Nephron (organoid): ENCODE data around the gene NRG2.

Experiments
- H3K27ac Mint-ChIP-seq, 3 experiments: 2 replicates each; pipeline ENCODE4 v1.8.0; 2020; ENCODE audit warnings: mixed read lengths in 3 of 3, mild to moderate bottlenecking in 2 of 3, moderate library complexity in 1 of 3
- H3K27me3 Mint-ChIP-seq: 2 replicates; pipeline ENCODE4 v1.8.0; 2021; ENCODE audit warnings: low read depth, mild to moderate bottlenecking, moderate library complexity, mixed read lengths
- H3K36me3 Mint-ChIP-seq: 2 replicates; pipeline ENCODE4 v1.8.0; 2020; ENCODE audit warnings: low read depth, mixed read lengths
- H3K4me1 Mint-ChIP-seq: 2 replicates; pipeline ENCODE4 v1.8.0; 2020; ENCODE audit warnings: mixed read lengths
- H3K4me3 Mint-ChIP-seq, 3 experiments: 2 replicates each; pipeline ENCODE4 v1.8.0; 2020; ENCODE audit warnings: mild to moderate bottlenecking in 3 of 3, mixed read lengths in 3 of 3, moderate library complexity in 2 of 3
- H3K9me3 Mint-ChIP-seq: 2 replicates; pipeline ENCODE4 v1.8.0; 2020; ENCODE audit warnings: mixed read lengths
- CTCF ChIP-seq, 3 experiments: fragments of 200-600 bp; sonication (generic); IDR thresholded peaks; one replicate each; pipeline ENCODE4 v1.5.0; 2021; ENCODE audit warnings: antibody characterized with exemption in 3 of 3; ENCODE audit not compliant: unreplicated experiment in 3 of 3

NRG2 gene

GRCh38 chr5:139980765-139981164, 62.3 kb downstream of the NRG2 start:
- H3K4me3 Mint-ChIP-seq, result no peak overlapping the region
- H3K4me1 Mint-ChIP-seq, result peaks cover 6% of the 10 kb centered on the region
- peaks cover 3% of the 10 kb centered on the region for H3K9me3 Mint-ChIP-seq
- H3K36me3 Mint-ChIP-seq, result no peaks in the 10 kb centered on the region
- TF ChIP-seq CTCF (IDR thresholded peaks at IDR 0.05; ENCODE audit: unreplicated experiment in 3 of 3), result no peak
- H3K27ac Mint-ChIP-seq, result peak overlapping the region in 1 of 3 experiments; percentile 37
- peaks cover 25% of the 10 kb centered on the region for H3K27me3 Mint-ChIP-seq

GRCh38 chr5:139979943-139980342, 63.2 kb downstream of the NRG2 start:
- Mint-ChIP-seq H3K27me3 (peaks cover 25% of the 10 kb centered on the region), H3K36me3 (no peaks in the 10 kb centered on the region), H3K4me1 (peaks cover 6% of the 10 kb centered on the region), H3K9me3 (peaks cover 3% of the 10 kb centered on the region), H3K4me3 (no peak overlapping the region), H3K27ac (no peak overlapping the region)
- no peak for TF ChIP-seq CTCF (IDR thresholded peaks at IDR 0.05; ENCODE audit: unreplicated experiment in 3 of 3)

- no peak for TF ChIP-seq CTCF (IDR thresholded peaks at IDR 0.05; ENCODE audit: unreplicated experiment in 3 of 3)
- peaks cover 25% of the 10 kb centered on the region for H3K27me3 Mint-ChIP-seq
- H3K4me3 Mint-ChIP-seq, result no peak overlapping the region
- H3K9me3 Mint-ChIP-seq, result peaks cover 3% of the 10 kb centered on the region
- no peak overlapping the region for H3K27ac Mint-ChIP-seq
- H3K36me3 Mint-ChIP-seq, result no peaks in the 10 kb centered on the region
- peaks cover 6% of the 10 kb centered on the region for H3K4me1 Mint-ChIP-seq
Observed at GRCh38 chr5:139979518-139979917, 63.6 kb downstream of the NRG2 start.

- no peak for TF ChIP-seq CTCF (IDR thresholded peaks at IDR 0.05; ENCODE audit: unreplicated experiment in 3 of 3)
- H3K27ac Mint-ChIP-seq, result no peak overlapping the region
- no peaks in the 10 kb centered on the region for H3K4me1 Mint-ChIP-seq
- peaks cover 25% of the 10 kb centered on the region for H3K27me3 Mint-ChIP-seq
- peaks cover 3% of the 10 kb centered on the region for H3K9me3 Mint-ChIP-seq
- no peaks in the 10 kb centered on the region for H3K36me3 Mint-ChIP-seq
- no peak overlapping the region for H3K4me3 Mint-ChIP-seq
Observed at GRCh38 chr5:139976703-139977102, 66.4 kb downstream of the NRG2 start.

- no peak for TF ChIP-seq CTCF (IDR thresholded peaks at IDR 0.05; ENCODE audit: unreplicated experiment in 3 of 3)
- peaks cover 25% of the 10 kb centered on the region for H3K27me3 Mint-ChIP-seq
- H3K4me3 Mint-ChIP-seq, result no peak overlapping the region
- peaks cover 3% of the 10 kb centered on the region for H3K9me3 Mint-ChIP-seq
- no peak overlapping the region for H3K27ac Mint-ChIP-seq
- H3K36me3 Mint-ChIP-seq, result no peaks in the 10 kb centered on the region
- no peaks in the 10 kb centered on the region for H3K4me1 Mint-ChIP-seq
Observed at GRCh38 chr5:139975942-139976341, 67.2 kb downstream of the NRG2 start.

GRCh38 chr5:139975306-139975705, 67.8 kb downstream of the NRG2 start:
- Mint-ChIP-seq H3K4me1 (no peaks in the 10 kb centered on the region), H3K4me3 (no peak overlapping the region), H3K27me3 (peaks cover 25% of the 10 kb centered on the region), H3K9me3 (peaks cover 3% of the 10 kb centered on the region), H3K36me3 (no peaks in the 10 kb centered on the region), H3K27ac (no peak overlapping the region)
- no peak for TF ChIP-seq CTCF (IDR thresholded peaks at IDR 0.05; ENCODE audit: unreplicated experiment in 3 of 3)
